Central memory CD4-positive, alpha-beta T cell (primary cell): ENCODE measurements around the gene WRAP73.
"Not testable (repeated sequence)": the region's sequence is repeated elsewhere in the genome, so short reads cannot be mapped to it uniquely, and the experiment has no call there.

Source experiments
- DNase-seq: peaks from one replicate; pipeline ENCODE4 v3.0.0; 2022

Gene WRAP73

GRCh38 chr1:3593745-3594144 is 56.2 kb downstream of the WRAP73 start:
- no peak for DNase-seq

- DNase-seq, result no peak
Measured at GRCh38 chr1:3593334-3593733, 56.6 kb downstream of the WRAP73 start.

- no peak for DNase-seq
Measured at GRCh38 chr1:3590951-3591865, 58.7 kb downstream of the WRAP73 start.

DNA sequence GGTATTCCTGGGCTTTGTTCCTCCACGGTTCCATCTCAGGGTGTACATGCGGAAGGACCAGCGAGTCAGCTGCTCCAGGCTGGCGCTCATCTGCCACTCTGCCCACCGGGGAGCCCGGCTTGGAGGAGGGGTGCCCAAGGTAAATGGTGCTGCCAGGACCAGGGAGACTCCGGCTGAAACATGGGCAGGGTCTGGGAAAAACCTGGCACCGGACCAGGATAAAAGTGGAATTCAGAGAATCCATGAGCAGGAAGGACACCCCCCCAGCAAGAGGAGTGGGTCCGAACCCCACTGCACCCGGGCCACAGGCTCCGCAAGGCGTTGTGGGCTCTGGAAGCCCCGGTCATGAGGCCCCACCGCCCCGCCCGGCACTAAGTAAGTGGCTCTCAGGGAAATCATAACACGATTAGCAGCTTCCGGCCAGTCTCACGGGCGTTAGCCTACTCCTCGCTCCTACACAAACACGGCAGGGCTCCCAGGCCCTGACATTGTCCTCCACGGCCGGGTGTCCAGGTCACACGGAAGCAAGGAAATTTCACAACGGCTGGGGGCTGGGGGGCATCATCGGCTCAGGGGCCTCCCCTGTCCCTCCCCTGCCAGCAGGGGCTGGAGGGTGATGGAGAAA is 59.7 kb downstream of the WRAP73 start:
- no peak for DNase-seq

- DNase-seq, result no peak
Measured at GRCh38 chr1:3588395-3588794, 61.5 kb downstream of the WRAP73 start.

DNA sequence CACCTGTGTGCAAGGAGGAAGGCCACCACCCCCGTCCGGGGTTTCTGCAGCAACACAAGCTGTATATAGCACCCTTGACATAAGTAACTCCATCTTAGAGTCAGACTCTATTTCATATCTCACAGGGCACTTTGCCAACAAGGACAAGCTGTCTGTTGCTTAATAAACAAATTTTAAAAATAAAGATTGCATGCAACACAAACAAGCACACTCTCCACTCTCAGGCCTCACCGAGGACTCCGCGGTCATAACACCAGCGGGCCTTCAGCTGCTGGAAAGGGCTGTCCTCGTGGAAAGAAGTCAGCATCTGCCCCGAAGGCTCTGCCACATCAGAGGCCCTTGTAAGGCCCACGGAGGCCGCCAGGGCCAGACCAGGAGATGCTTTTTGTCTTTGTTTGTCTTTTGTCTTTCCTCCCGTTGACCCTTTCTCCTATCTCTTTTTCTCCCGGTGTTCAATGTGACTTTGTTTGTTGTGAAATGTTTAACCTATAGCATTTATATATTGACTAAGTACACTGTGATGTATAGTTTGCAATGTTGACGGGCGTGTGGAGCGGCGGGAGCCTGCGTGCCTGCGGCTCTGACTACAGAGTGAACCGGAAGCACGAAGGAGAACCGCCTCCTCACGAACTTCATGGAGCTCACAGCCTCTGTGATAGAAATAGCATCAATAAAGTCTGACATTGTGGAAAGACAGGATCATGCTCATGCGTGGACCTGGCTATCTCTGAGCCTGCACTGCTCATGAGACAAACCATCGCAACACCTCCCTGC is 62.7 kb downstream of the WRAP73 start:
- no peak for DNase-seq

- DNase-seq, result no peak
Measured at GRCh38 chr1:3585940-3586568, 63.8 kb downstream of the WRAP73 start.

- not testable (repeated sequence) for DNase-seq
Measured at GRCh38 chr1:3585353-3585868, 64.5 kb downstream of the WRAP73 start.

GRCh38 chr1:3584915-3585314 is 65.0 kb downstream of the WRAP73 start:
- no peak for DNase-seq

- not testable (repeated sequence) for DNase-seq
Measured at GRCh38 chr1:3583751-3584150, 66.2 kb downstream of the WRAP73 start.

DNA sequence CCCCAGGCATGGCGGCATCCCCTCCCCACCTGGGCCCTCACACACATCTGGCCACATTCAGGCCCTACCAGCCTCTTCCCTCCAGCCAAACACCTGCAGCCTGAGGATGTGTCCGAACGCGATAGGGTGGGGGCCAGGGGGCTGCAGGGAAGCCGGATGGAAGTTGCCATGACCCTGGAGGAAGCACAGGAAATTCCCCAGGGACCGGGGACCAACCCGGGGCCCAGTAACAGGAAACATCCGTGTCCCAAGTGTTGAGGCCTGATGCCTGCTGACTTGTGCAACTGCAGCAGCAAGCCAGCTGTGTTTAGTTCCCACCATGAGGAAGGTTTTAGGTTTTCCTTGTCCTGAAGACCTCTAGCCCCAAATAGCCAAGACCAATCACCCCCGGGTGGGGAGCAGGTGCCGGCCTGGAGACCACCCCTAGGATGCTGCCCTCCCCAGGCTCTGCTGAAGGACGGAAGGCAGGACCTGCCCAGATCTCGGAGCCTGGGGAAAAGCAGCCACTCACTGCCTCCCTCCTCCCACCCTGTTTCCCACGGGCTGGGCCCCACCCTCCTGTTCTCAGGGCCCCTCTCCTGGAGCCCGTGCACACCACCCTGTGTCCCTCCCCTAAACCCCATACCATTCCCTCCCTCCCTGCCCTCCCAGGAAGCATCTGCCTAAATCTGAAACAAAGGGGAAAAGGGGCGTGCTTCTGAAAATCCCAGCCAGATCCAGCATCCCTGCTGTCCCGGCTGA is 68.4 kb downstream of the WRAP73 start:
- no peak for DNase-seq
